SW 1271 (cell line): Measurements from ENCODE around the gene MARCHF10.

Experiments
- DNase-seq, 2 experiments: peaks; one replicate each; lab custom pipeline; 2025; lab: John Stamatoyannopoulos, UW

MARCHF10 gene

GRCh38 chr17:62753562-62753961 lies 54.6 kb downstream of the MARCHF10 start:
- no peak for DNase-seq

- DNase-seq, result no peak
These were observed 56.9 kb downstream of the MARCHF10 start for GRCh38 chr17:62751060-62751691.

GRCh38 chr17:62750631-62751051 lies 57.5 kb downstream of the MARCHF10 start:
- DNase-seq, result no peak

GRCh38 chr17:62749926-62750325 lies 58.2 kb downstream of the MARCHF10 start:
- no peak for DNase-seq

- no peak for DNase-seq
These were observed 61.2 kb downstream of the MARCHF10 start for GRCh38 chr17:62746941-62747340.

GRCh38 chr17:62745806-62746205 lies 62.3 kb downstream of the MARCHF10 start:
- no peak for DNase-seq

- DNase-seq, result no peak
These were observed 63.9 kb downstream of the MARCHF10 start for GRCh38 chr17:62744259-62744658.

- DNase-seq, result no peak
These were observed 66.8 kb downstream of the MARCHF10 start for GRCh38 chr17:62741290-62741689.

- DNase-seq, result no peak
These were observed 68.3 kb downstream of the MARCHF10 start for GRCh38 chr17:62739645-62740388.

GRCh38 chr17:62738281-62738680 lies 69.8 kb downstream of the MARCHF10 start:
- DNase-seq, result no peak

GRCh38 chr17:62737513-62737912 lies 70.6 kb downstream of the MARCHF10 start:
- DNase-seq, result no peak

- DNase-seq, result no peak
These were observed 73.0 kb downstream of the MARCHF10 start for GRCh38 chr17:62735044-62735651.

- no peak for DNase-seq
These were observed 76.0 kb downstream of the MARCHF10 start for GRCh38 chr17:62732125-62732524.

GRCh38 chr17:62727916-62728672 lies 80.0 kb downstream of the MARCHF10 start:
- no peak for DNase-seq

- DNase-seq, result no peak
These were observed 82.3 kb downstream of the MARCHF10 start for GRCh38 chr17:62725791-62726249.

GRCh38 chr17:62724398-62725146 lies 83.5 kb downstream of the MARCHF10 start:
- DNase-seq, result no peak

GRCh38 chr17:62723842-62724241 lies 84.3 kb downstream of the MARCHF10 start:
- DNase-seq, result no peak

GRCh38 chr17:62722625-62723024 lies 85.5 kb downstream of the MARCHF10 start:
- DNase-seq, result no peak

- DNase-seq, result no peak
These were observed 87.8 kb downstream of the MARCHF10 start for GRCh38 chr17:62720126-62720850.

- no peak for DNase-seq
These were observed 88.5 kb downstream of the MARCHF10 start for GRCh38 chr17:62719586-62719985.

- DNase-seq, result no peak
These were observed 89.7 kb downstream of the MARCHF10 start for GRCh38 chr17:62718429-62718828.
